Medulla oblongata (tissue), 1 donor: Measurements from ENCODE around the gene PLD5.
"Not testable (repeated sequence)": the region's sequence is repeated elsewhere in the genome, so short reads cannot be mapped to it uniquely, and the experiment has no call there.

ENCODE experiments used
- DNase-seq: peaks from one replicate; pipeline ENCODE4 v3.0.0-alpha.2; 2015; ENCODE audit errors: extremely low spot score

Gene PLD5

GRCh38 chr1:242212401-242212800 is 312.1 kb downstream of the PLD5 start:
- no peak for DNase-seq

GRCh38 chr1:242211254-242212022 is 313.1 kb downstream of the PLD5 start:
- DNase-seq = no peak

GRCh38 chr1:242210316-242210715 is 314.2 kb downstream of the PLD5 start:
- not testable (repeated sequence) for DNase-seq

- DNase-seq = no peak
Measured at GRCh38 chr1:242209063-242209462, 315.4 kb downstream of the PLD5 start.

- no peak for DNase-seq
Measured at GRCh38 chr1:242208021-242208420, 316.5 kb downstream of the PLD5 start.

- DNase-seq = no peak
Measured at GRCh38 chr1:242206994-242207393, 317.5 kb downstream of the PLD5 start.

GRCh38 chr1:242205622-242206489 is 318.6 kb downstream of the PLD5 start:
- DNase-seq = peak; percentile 68

- no peak for DNase-seq
Measured at GRCh38 chr1:242203262-242203661, 321.2 kb downstream of the PLD5 start.

GRCh38 chr1:242201090-242201489 is 323.4 kb downstream of the PLD5 start:
- no peak for DNase-seq

- DNase-seq = no peak
Measured at GRCh38 chr1:242199776-242200458, 324.6 kb downstream of the PLD5 start.

GRCh38 chr1:242197907-242198820 is 326.3 kb downstream of the PLD5 start:
- no peak for DNase-seq

GRCh38 chr1:242196914-242197313 is 327.6 kb downstream of the PLD5 start:
- no peak for DNase-seq

GRCh38 chr1:242196101-242196500 is 328.4 kb downstream of the PLD5 start:
- DNase-seq = no peak

- DNase-seq = no peak
Measured at GRCh38 chr1:242189591-242189990, 334.9 kb downstream of the PLD5 start.

GRCh38 chr1:242187816-242188215 is 336.7 kb downstream of the PLD5 start:
- no peak for DNase-seq

GRCh38 chr1:242187171-242187570 is 337.3 kb downstream of the PLD5 start:
- no peak for DNase-seq

- no peak for DNase-seq
Measured at GRCh38 chr1:242185731-242186130, 338.8 kb downstream of the PLD5 start.

- DNase-seq = peak; percentile 32
Measured at GRCh38 chr1:242184955-242185354, 339.5 kb downstream of the PLD5 start.

- DNase-seq = not testable (repeated sequence)
Measured at GRCh38 chr1:242179767-242180166, 344.7 kb downstream of the PLD5 start.

- peak; percentile 39 for DNase-seq
Measured at GRCh38 chr1:242178924-242179708, 345.4 kb downstream of the PLD5 start.
